ENCODE data around the gene BRD4. TPM values are rescaled to one million over a fixed set of nuclear protein-coding genes. Genes with fewer than 3 reads are reported as not detected.

The BRD4 gene
- total RNA-seq, 1 donor from 2014 or later: 56.5 TPM

GRCh38 chr19:15323496-15324235, 8.7 kb downstream of the BRD4 start:
- intact Hi-C loops (cut with DNase I): loop anchor here (2.0 kb wide), 1 partner anchor 31 kb away; no protein-coding TSS in a partner anchor
- ATAC-seq: peak; percentile 62
- no peak for DNase-seq (ENCODE audit: missing footprints)

GRCh38 chr19:15321739-15322138, 10.6 kb downstream of the BRD4 start:
- DNase-seq (ENCODE audit: missing footprints) (no peak), ATAC-seq (no peak)
- intact Hi-C loops (cut with DNase I): no loop called here

- intact Hi-C loops (cut with DNase I): no loop called here
- DNase-seq (ENCODE audit: missing footprints): no peak
- no peak for ATAC-seq
These were observed 12.2 kb downstream of the BRD4 start for GRCh38 chr19:15320116-15320515.

- ATAC-seq (no peak), DNase-seq (ENCODE audit: missing footprints) (no peak)
- intact Hi-C loops (cut with DNase I): no loop called here
These were observed 14.1 kb downstream of the BRD4 start for GRCh38 chr19:15318241-15318691.

DNA sequence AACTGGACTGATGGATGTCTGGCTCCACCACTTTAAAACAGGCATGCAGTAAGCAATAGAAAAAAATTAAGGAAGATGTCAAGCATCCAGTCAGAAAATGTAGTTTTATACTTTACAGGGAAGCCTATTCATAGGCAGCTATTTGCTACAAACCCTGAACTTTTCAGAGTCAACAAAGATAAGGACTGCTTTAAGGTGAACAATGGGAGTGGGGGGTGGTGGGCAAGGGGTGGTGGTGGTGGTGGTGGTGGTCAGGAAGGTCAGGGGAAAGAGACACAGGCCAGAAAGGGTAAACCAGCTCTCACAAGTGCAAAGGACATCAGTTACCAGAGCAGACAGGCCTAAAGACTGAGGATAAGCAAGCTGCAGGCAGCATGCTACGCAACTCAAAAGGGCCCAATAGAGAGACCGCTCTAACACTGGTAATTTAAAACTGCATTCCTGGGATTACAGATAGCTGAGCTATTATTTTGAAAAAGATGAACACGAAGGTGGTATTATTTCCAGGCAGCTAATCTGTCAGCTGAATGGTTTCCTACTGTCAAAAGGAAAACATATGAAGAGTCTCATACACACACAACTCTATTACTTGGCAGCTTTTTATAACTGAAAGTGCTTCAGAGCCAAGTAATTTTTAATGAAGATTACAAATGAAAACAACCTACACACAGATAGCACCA, 14.8 kb downstream of the BRD4 start:
- intact Hi-C loops (cut with DNase I): no loop called here
- DNase-seq (ENCODE audit: missing footprints): no peak
- ATAC-seq: no peak

DNA sequence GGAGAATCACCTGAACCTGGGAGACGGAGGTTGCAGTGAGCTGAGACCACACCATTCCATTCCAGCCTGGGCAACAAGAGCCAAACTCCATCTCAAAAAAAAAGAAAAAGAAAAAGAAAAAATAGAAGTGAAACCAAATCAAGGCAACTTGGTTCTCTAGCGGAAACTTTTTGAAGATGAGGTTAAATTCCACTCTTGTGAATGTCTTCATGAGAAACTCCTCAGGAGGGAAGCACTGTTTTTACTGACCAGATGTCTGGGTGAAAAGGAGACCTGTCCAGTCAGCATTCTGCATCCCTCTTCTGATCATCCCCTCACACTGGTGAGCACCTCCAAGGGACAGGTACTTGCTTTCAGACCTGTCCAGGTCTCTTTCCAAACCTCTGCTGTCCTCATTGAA, 15.8 kb downstream of the BRD4 start:
- intact Hi-C loops (cut with DNase I): no loop called here
- DNase-seq (ENCODE audit: missing footprints): no peak
- ATAC-seq: no peak

DNA sequence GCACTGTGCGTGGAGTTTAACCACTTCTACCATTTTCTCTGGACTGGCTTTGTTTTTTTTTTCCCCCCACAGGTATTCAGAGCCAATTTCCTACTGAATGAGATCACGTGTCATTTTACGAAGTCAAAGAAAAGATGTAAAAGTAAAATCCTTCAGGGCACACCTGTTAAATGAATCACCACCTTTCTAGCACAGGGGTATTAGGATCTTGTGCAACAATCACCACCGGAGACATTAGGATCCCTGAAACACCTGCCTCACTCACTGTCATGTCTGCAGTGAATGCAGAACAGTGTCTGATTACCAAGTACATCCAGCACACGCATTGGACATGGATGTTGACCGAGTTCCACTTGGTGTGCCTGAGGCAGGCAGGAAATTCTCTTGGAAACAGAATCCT, 17.2 kb downstream of the BRD4 start:
- ATAC-seq (no peak), DNase-seq (ENCODE audit: missing footprints) (no peak)
- intact Hi-C loops (cut with DNase I): no loop called here

- DNase-seq (ENCODE audit: missing footprints): no peak
- no peak for ATAC-seq
- intact Hi-C loops (cut with DNase I): no loop called here
These were observed 18.6 kb downstream of the BRD4 start for GRCh38 chr19:15313649-15314279.

DNA sequence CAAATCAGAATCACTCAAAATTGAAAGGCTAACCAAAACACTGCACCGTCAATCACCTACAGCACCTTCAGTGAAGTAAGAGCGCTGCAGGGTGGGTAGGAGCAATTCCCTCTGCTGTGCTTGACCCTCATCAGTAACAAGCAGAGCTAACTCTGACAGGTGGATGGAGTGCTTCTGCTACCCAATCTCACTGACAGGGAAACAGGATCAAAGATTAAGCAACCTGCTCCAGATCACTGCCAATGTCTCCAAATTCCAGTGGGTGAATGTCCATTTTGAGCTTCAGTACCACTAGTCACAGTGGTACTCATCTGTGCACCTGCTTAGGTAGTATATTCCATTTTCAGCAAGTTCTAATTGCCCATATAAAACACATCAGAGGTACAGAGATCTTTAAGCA, 25.2 kb downstream of the BRD4 start:
- no peak for DNase-seq (ENCODE audit: missing footprints)
- ATAC-seq: no peak
- intact Hi-C loops (cut with DNase I): no loop called here

DNA sequence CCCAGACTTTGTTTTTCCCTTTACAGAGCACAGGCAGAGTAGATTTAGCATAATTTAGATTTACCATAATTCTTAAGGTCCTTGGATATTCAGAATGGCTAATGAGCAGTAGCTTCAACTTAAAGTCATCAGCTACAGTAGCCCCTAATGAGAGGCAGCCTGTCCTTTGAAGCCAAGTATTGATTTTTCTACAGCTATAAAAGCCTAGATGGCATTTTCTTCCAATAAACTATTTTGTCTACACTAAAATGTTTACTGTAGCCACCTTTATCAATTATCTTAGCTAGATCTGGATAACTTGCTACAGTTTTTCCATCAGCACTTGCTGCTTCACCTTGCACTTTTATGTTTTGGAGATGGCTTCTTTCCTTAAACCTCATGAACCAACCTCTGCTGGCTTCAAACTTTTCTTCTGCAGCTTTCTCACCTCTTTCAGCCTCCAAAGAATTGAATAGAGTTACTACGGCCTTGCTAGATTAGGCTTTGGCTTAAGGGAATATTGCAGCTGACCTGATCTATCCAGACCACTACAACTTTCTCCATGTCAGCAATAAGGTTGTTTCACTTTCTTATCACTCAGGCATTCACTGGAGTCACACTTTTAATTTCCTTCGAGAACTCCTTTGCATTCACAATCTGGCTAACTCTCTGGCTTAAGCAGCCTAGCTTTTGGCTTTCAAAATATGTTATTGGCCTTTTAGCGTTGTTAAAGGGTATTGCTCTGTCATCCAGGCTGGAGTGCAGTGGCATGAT, 26.6 kb downstream of the BRD4 start:
- DNase-seq (ENCODE audit: missing footprints): no peak
- no peak for ATAC-seq
- intact Hi-C loops (cut with DNase I): no loop called here

DNA sequence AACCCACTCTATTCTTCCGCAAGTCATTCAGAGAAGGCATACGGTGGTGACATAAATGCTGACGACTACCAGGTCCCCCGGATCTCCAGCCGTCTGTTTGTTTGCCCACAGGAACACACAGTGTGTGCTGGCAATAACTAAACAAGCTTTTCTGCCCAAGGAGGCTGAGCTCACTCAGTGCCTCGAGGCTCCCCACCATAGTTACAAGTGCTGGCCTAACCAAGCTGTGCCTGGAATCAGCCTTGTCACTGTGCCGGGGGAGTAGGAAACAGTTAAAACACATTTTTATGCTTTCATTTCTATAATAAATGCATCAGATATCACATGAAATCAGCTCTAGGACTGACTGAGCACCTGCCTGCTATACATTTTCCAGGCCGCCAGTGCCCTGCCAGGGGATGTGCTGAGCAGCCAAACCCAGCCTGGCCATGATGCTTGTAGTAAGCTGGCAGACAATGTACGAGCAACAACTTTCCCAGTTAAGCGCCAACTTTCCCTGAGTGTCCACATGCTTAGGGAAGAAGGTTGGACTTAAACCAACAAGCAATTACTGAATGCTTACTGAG, 28.1 kb downstream of the BRD4 start:
- intact Hi-C loops (cut with DNase I): no loop called here
- DNase-seq (ENCODE audit: missing footprints) (no peak), ATAC-seq (peak; percentile 70)

- ATAC-seq (no peak), DNase-seq (ENCODE audit: missing footprints) (no peak)
- intact Hi-C loops (cut with DNase I): no loop called here
These were observed 29.1 kb downstream of the BRD4 start for GRCh38 chr19:15303105-15303780.

DNA sequence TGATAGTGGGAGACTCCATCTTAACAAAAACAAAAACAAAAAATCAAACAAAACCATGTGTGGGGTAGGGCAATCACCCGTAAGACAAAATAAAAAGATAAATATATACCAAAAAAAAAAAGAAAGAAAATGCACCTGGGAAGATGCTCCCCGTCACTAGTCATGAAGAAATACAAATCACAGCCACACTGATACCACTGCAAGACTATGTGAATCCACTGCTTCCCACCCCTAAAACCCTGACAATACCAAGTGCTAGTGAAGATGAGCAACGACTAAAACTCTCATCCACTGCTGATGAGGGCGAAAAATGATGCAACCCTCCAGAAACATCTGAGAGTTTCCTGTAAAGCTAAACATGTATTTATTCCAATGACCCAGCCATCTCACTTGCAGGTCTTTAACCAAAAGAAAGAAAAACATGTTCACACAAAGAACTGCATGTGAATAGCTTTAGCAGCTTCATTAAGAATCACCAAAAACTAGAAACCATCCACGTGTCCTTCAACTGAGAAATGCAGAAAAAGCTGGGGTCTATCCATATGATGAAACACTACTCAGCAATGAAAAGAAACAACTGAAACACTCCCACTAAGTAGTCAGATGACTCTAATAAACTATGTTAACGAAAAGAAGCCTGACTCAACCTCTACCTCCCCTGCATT, 31.7 kb downstream of the BRD4 start:
- DNase-seq (ENCODE audit: missing footprints) (no peak), ATAC-seq (no peak)
- intact Hi-C loops (cut with DNase I): no loop called here

DNA sequence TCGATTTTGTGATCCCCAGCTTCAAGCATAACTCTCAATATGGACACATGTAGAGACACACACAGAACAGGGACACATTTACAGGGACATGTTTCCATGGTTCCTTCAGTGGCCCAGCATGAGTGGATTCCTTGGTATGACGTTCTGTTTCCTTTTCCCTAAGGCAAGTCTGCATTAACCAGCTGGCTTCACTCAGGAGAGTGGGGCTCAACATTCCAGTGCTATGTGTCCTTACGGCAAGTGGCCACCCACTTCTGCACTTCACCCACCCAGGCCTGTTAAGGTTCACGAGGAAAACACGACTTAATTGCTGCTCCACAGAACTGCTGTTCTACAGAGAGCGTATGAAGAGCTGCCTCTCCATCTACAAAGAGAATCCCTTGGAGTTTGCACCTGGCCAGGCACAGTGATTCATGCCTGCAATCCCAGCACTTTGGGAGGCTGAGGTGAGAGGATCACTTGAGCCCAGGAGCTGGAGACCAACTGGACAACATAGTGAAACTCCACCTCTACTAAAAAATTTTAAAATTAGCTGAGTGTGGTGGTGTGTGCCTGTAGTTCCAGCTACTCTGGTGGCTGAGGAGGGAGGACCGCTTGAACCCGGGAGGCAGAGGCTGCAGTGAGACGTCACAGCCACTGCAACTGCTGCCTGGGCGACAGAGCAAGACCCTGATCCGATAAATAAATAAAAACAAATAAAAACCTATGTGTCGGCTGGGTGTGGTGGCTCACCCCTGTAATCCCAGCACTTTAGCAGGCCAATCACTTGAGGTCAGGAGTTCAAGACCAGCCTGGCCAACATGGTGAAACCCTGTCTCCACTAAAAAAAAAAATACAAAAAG, 32.5 kb downstream of the BRD4 start:
- ATAC-seq (no peak), DNase-seq (ENCODE audit: missing footprints) (no peak)
- intact Hi-C loops (cut with DNase I): no loop called here

GRCh38 chr19:15298847-15299567, 33.3 kb downstream of the BRD4 start:
- DNase-seq (ENCODE audit: missing footprints) (no peak), ATAC-seq (no peak)
- intact Hi-C loops (cut with DNase I): no loop called here

GRCh38 chr19:15297416-15298224, 34.7 kb downstream of the BRD4 start:
- intact Hi-C loops (cut with DNase I): no loop called here
- no peak for DNase-seq (ENCODE audit: missing footprints)
- no peak for ATAC-seq
